ENCODE data around the gene OR52E5. TPM values are rescaled to one million over a fixed set of nuclear protein-coding genes. Genes with fewer than 3 reads are reported as not detected.

OR52E5 gene
- polyA plus RNA-seq (2012; ENCODE audit: insufficient read length, low read depth), result not detected

DNA sequence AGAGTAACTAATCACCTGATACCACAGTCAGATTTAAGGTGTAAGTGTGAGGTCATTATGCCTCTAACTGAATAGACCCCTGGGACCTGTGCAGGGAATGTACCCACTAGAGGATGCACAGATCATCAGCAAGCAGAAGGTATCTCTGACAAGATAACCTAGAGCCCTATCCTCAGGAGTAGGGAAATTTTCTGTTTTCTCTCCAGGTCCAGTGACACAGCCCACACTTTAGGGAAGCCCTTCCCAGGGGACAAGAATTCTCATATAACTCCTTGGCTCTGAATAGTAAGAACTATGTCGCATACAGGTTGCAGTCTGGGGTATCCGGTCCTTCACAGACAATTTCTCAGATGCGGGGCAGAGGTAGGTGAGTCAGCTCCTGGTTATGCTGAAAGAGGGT, at the start of gene OR52E5:
OR52E5 (plus strand) TSS at position 301 of the 400 bp plus-strand sequence. CDS start 7,569 bp downstream, outside the sequence.
- no peak for TF ChIP-seq TAF1 (IDR thresholded peaks at IDR 0.05; ENCODE audit: borderline replicate concordance, insufficient read depth, low read length)
- no peak for TF ChIP-seq SIN3A (IDR thresholded peaks at IDR 0.05; ENCODE audit: borderline replicate concordance, insufficient read depth, low read length)
- TF ChIP-seq FOXP2 (optimal IDR thresholded peaks at IDR 0.05; ENCODE audit: borderline replicate concordance, extremely low read depth, extremely low read length, insufficient read depth), result no peak
- TF ChIP-seq, protein P1, sequence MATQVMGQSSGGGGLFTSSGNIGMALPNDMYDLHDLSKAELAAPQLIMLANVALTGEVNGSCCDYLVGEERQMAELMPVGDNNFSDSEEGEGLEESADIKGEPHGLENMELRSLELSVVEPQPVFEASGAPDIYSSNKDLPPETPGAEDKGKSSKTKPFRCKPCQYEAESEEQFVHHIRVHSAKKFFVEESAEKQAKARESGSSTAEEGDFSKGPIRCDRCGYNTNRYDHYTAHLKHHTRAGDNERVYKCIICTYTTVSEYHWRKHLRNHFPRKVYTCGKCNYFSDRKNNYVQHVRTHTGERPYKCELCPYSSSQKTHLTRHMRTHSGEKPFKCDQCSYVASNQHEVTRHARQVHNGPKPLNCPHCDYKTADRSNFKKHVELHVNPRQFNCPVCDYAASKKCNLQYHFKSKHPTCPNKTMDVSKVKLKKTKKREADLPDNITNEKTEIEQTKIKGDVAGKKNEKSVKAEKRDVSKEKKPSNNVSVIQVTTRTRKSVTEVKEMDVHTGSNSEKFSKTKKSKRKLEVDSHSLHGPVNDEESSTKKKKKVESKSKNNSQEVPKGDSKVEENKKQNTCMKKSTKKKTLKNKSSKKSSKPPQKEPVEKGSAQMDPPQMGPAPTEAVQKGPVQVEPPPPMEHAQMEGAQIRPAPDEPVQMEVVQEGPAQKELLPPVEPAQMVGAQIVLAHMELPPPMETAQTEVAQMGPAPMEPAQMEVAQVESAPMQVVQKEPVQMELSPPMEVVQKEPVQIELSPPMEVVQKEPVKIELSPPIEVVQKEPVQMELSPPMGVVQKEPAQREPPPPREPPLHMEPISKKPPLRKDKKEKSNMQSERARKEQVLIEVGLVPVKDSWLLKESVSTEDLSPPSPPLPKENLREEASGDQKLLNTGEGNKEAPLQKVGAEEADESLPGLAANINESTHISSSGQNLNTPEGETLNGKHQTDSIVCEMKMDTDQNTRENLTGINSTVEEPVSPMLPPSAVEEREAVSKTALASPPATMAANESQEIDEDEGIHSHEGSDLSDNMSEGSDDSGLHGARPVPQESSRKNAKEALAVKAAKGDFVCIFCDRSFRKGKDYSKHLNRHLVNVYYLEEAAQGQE (IDR thresholded peaks at IDR 0.05; ENCODE audit: insufficient read depth in 1 of 2, low read depth in 2 of 2, low read length in 2 of 2), result no peak
- no peak for TF ChIP-seq POLR2AphosphoS5 (IDR thresholded peaks at IDR 0.05; ENCODE audit: low read depth, low read length)

DNA sequence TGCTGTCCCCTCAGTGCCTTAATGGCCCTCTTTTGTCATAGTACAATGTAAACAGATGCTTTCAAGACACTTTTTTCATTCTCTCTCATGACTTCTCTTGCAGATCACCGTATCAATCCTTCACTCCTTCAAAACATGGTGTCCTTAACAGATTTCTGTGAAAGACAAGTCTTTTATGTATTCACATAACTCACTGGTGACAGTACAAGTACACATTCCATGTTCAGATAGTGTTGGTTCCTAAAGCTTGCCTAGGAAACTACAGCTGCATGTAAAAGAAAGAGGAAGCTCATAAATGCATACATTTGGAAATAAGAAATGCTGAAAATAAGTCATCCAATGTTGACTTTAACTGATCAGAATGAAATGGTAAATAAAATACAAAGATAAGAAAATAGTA, 46.3 kb upstream of the OR52E5 start:
- no peak for TF ChIP-seq POLR2AphosphoS5 (IDR thresholded peaks at IDR 0.05; ENCODE audit: low read depth, low read length)
- no peak for TF ChIP-seq TAF1 (IDR thresholded peaks at IDR 0.05; ENCODE audit: borderline replicate concordance, insufficient read depth, low read length)
- no peak for TF ChIP-seq FOXP2 (optimal IDR thresholded peaks at IDR 0.05; ENCODE audit: borderline replicate concordance, extremely low read depth, extremely low read length, insufficient read depth)
- TF ChIP-seq, protein P1 (IDR thresholded peaks at IDR 0.05; ENCODE audit: insufficient read depth in 1 of 2, low read depth in 2 of 2, low read length in 2 of 2), result no peak
- TF ChIP-seq SIN3A (IDR thresholded peaks at IDR 0.05; ENCODE audit: borderline replicate concordance, insufficient read depth, low read length), result no peak

DNA sequence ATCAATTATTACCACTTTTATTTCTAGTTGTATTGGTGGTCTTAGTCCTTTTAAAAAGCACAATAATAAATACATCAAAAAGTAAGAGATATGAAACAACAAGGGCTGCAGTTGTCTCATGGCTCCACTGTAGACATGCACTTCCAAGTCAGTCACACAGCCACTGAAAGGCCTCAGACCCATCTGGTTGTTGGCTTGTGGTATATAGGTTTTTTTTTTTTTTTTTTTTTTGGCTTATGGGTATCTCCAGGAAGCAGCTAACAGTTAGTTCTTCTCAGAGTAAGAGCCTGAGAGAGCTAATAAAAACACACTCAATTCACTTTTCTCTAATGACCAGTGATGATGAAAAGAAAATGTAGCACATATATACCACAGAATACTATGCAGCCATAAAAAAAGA, 45.3 kb upstream of the OR52E5 start:
- TF ChIP-seq SIN3A (IDR thresholded peaks at IDR 0.05; ENCODE audit: borderline replicate concordance, insufficient read depth, low read length) (no peak), TAF1 (IDR thresholded peaks at IDR 0.05; ENCODE audit: borderline replicate concordance, insufficient read depth, low read length) (no peak), FOXP2 (optimal IDR thresholded peaks at IDR 0.05; ENCODE audit: borderline replicate concordance, extremely low read depth, extremely low read length, insufficient read depth) (no peak), POLR2AphosphoS5 (IDR thresholded peaks at IDR 0.05; ENCODE audit: low read depth, low read length) (no peak)
- TF ChIP-seq, protein P1 (IDR thresholded peaks at IDR 0.05; ENCODE audit: insufficient read depth in 1 of 2, low read depth in 2 of 2, low read length in 2 of 2), result no peak

DNA sequence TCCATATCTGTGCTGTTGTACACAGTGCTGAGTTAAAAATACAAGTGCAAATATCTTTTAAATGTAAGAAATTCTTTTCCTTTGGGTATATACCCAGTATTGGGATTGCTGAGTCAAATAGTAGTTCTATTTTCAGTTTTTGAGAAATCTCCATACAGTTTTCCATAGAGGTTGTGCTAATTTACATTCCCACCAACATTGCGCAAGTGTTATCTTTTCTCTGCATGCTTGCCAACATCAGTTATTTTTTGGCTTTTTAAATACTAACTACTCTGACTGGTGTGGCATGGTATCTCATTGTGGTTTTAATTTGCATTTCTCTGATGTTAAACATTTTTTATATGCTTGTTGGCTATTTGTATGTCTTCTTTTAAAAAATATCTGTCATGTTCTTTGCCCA, 42.0 kb upstream of the OR52E5 start:
- TF ChIP-seq, protein P1 (IDR thresholded peaks at IDR 0.05; ENCODE audit: insufficient read depth in 1 of 2, low read depth in 2 of 2, low read length in 2 of 2), result no peak
- TF ChIP-seq FOXP2 (optimal IDR thresholded peaks at IDR 0.05; ENCODE audit: borderline replicate concordance, extremely low read depth, extremely low read length, insufficient read depth), result no peak
- TF ChIP-seq SIN3A (IDR thresholded peaks at IDR 0.05; ENCODE audit: borderline replicate concordance, insufficient read depth, low read length), result no peak
- no peak for TF ChIP-seq POLR2AphosphoS5 (IDR thresholded peaks at IDR 0.05; ENCODE audit: low read depth, low read length)
- TF ChIP-seq TAF1 (IDR thresholded peaks at IDR 0.05; ENCODE audit: borderline replicate concordance, insufficient read depth, low read length), result no peak

DNA sequence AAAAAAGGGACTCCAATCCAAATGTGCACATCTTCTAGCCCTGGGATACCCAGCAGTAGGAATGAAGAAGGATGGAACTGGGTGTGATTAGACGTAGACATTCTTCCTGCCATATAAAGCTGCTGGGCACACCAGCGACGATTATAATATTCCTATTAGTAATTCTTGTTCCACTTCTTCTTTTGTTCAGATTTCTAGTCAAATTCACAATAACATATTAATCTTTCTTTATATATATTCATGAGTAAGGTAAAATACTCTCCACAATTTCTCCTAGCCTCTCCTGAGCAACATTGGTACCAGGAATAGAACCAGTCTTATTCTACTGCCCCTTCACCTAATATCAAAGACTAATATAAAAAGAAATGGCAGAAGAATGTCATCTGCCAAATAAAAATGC, 35.4 kb upstream of the OR52E5 start, which contains the start of gene OR52E8:
OR52E8 (minus strand) TSS at position 101 of the 400 bp plus-strand sequence; CDS start at position 101, 0 bp downstream.
- TF ChIP-seq, protein P1 (IDR thresholded peaks at IDR 0.05; ENCODE audit: insufficient read depth in 1 of 2, low read depth in 2 of 2, low read length in 2 of 2), result no peak
- TF ChIP-seq POLR2AphosphoS5 (IDR thresholded peaks at IDR 0.05; ENCODE audit: low read depth, low read length), result no peak
- TF ChIP-seq SIN3A (IDR thresholded peaks at IDR 0.05; ENCODE audit: borderline replicate concordance, insufficient read depth, low read length), result no peak
- TF ChIP-seq FOXP2 (optimal IDR thresholded peaks at IDR 0.05; ENCODE audit: borderline replicate concordance, extremely low read depth, extremely low read length, insufficient read depth), result no peak
- no peak for TF ChIP-seq TAF1 (IDR thresholded peaks at IDR 0.05; ENCODE audit: borderline replicate concordance, insufficient read depth, low read length)
